Endothelial cell of hepatic sinusoid (primary cell): Measurements from ENCODE around the gene SLC17A6.

Experiments used
- in situ Hi-C: cut with HindIII; loops from 2 replicates; pipeline ENCODE4 v1.10.0; 2017; ENCODE audit warnings: low sequenced_read_pairs

SLC17A6 gene

DNA sequence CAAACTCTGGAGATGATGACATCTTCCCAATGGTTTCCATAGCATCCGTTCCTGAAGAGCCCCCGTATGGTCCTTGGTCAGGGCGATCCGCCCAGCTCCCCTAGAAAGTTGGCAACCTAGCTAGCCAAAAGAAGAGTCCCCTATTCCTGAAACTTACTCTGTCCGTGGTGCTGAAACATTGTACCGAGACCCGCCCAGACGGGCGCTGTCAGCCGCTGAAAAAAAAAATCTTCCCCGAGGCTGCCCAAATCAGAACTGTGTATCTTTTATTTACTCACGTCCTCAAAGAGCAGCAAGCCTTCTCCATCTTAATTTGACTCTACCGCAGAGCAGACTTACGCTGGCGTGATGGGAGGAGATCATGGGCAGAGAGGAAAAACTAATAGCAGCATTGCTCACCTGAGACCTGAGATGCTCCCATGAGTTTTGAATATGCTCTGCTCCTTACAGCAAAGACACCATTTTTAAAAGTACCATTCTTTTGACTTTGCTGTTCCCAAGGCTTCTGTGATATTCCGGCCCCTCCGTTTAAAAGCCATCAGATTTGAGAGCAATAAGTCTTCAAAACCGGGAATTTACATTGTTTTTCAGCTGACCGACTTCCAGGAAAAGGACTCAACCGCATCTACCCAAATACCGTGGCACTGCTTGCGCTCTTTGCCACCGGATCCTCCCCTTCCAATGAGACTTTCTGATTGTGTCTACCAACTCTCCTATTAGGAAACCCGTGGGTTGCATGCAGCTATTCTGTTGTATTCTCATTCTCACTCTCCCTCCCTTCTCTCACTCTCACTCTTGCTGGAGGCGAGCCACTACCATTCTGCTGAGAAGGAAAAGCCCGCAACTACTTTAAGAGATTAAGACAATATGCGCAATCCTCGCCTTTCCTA is at the start of gene SLC17A6:
TSS of gene SLC17A6 (plus strand) at position 786 of the 890 bp plus-strand sequence. CDS start 153 bp downstream, outside the sequence.
- in situ Hi-C loops = no loop called here

DNA sequence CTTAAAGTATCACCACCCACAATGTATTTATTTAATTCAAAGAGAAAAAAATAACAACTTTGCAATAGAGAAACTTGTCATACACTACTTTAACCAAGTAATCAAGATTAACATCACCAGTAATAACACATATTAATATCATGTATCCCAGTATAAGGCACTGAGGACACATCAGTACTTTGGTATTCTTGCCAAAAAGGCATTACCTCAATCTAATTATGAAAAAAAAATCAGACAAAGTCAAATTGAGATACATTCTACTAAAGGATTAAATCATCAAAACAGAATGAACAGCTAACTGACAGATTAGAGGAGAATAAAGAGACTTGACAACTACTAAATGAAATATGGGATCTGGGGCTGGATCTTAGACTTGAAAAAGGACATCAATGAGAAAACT is 35.8 kb upstream of the SLC17A6 start:
- in situ Hi-C loops = no loop called here

DNA sequence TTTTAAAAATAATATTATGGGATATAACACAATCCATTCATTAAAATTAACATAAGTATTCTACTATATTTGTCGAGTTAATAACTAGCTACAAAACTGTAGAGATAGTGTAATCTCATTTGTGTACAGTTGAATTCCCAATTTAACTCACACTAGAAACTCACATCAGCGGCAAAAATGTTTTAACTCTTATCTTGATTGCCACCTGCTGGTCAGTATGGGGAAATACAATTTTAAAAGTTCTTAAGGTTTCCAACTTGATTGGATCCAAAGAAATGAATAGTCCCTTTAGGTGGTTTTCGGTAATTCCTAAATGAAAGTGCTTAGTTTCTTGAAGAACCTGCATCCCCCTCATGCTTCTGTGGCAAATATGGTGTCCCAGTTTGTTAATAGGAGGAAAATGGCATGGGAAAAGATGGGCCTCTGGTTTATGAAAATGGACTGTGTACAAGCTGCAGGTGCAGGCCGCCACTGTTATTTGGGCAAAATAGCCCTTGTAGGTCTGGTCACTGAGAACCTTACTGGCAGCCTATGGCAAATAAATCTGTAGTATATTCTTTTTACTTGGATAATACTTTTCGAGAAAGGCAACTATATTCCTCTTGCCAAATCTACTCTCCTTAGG is 33.7 kb upstream of the SLC17A6 start:
- in situ Hi-C loops = no loop called here

DNA sequence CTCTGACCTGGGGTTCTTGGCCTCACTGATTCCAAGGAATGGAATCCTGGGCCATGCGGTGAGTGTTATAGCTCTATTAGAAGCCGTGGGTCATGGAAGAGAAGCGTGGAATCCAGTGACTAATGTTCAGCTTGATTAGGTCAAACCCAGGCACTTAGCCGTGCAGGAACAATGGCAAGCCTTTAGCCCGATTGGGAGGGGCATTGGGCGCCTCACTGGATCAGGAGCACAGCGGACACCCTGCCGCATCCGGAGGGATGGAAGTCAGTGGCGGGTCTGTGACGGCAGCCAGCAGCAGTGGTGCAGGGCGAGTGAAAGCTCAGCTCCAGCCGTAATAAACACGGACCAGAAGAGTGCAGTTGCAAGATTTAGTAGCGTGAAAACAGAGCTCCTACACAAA is 20.5 kb upstream of the SLC17A6 start:
- in situ Hi-C loops = no loop called here

DNA sequence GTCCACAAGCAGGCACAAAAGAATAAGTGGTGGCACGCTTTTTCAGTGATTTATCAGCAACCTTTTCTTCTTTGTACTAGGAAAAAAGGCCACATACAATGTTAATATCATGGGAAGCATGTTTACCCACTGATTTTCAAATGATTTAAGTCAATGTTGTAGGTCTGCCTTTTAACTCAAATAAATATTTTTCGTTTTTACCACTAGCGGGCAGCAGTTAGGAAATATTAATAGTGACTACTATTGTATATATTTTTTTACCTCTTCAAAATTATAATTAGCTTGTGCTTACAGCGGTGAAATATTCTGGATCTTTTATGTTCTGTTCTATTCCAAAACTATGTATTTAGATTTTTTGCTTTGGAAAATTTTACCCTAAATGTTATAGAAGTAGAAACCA is 6.4 kb upstream of the SLC17A6 start:
- in situ Hi-C loops = no loop called here

DNA sequence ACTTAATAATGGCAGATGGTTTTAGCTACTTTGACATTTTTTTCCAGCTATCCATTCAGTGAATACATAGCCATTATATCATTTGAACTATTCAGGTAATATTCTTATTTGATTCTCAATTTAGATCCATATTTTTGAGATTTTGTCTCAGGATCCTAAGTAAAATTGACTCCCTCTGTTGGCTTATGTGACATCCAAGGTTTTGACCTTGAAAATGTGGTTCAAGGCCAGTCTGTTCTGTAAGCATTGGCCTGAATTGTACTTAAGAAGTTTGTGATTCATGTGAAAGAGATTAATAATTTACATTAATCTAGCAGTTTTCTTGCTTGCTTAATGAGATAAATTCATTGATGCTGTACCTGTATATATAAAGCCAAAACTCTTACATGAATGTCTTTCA is 1.6 kb upstream of the SLC17A6 start:
- in situ Hi-C loops = no loop called here

DNA sequence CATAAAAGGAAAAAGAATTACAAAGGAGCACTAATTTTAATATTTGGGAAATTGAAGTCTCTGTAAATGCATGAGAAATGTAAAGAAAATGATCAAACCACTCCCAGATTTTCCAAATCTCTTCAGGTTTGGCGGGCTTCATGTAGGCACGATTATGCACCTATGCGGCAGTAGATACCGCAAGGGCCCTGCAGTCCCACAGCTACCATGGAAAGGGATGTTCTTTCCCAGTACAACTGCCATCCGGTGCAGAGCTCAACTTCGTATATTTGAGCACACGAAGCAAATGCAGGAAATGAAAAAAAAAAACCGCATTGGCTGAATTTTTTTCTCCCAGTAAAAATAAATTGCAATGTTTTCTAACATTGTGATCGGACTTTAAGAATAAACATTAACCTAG is 1.4 kb downstream of the SLC17A6 start:
- in situ Hi-C loops = no loop called here

DNA sequence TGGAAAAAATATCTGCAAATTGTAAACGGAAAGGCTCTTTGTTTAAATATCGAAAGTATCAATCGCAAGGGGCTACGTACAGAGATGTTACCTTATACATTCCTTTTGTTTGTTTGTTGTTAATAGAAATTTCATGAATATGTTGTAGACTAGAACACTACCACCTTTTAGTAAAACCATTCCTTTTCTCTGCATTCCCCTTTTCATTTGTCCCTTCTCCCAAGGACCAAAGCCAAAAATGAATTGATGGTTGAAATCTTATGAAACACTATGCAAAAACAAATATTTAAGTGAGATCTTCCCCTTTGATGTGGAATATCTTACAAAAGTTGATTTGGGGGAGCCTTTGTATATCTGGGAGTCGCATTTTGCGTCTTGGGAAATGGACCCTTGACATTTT is 2.1 kb downstream of the SLC17A6 start:
- in situ Hi-C loops = no loop called here

DNA sequence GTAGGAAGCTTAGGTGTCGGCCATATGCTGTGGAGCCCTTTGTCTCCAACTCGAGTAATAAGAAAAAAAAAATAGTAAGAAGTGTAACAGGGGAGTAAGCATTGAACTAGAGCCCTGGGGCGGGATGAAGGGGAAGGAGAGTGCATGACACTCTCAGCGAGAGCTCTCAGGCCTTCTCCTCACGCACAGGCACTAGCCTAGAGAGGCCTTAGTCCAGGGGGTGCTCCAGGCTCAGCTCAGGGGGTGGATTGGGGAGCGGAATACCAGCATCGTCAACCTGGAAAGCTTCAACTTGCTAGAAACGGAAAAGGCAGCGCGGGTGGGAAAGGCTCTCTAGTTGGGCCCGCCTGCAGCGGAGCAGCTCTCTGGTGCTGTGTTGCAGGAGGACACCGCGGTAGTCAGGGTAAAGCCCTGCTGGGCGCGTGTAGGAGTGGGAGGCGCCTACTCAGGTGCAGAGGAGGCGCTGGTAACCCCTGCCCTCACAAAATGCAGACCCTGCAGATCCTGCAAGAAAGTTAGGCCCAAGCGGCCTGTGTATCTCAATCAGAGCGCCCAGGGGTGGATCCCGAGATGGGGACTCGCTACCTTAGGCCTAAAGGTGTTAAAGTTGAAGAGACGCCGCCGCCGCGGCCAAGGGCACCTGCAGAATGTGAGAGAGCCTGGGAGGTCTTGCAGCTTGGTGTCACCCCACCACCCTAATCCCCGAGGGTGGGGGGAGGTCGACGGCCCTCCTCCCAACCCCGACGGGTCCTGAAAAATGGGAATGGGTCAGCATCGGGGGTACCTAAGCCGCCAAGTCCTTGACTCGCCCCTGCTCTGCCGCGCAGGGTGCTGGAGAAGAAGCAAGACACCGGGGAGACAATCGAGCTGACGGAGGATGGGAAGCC is 2.8 kb downstream of the SLC17A6 start:
- in situ Hi-C loops = no loop called here

DNA sequence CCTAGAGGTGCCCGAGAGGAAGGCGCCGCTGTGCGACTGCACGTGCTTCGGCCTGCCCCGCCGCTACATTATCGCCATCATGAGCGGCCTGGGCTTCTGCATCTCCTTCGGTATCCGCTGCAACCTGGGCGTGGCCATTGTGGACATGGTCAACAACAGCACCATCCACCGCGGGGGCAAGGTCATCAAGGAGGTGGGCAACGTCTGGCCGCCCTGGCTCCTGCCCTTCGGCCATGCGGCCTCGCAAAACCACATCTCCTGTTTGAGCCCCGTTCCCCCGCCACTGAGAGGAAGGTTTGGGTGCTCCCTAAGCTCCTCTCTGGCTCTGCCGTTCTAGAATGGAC is 3.4 kb downstream of the SLC17A6 start:
- in situ Hi-C loops = no loop called here

DNA sequence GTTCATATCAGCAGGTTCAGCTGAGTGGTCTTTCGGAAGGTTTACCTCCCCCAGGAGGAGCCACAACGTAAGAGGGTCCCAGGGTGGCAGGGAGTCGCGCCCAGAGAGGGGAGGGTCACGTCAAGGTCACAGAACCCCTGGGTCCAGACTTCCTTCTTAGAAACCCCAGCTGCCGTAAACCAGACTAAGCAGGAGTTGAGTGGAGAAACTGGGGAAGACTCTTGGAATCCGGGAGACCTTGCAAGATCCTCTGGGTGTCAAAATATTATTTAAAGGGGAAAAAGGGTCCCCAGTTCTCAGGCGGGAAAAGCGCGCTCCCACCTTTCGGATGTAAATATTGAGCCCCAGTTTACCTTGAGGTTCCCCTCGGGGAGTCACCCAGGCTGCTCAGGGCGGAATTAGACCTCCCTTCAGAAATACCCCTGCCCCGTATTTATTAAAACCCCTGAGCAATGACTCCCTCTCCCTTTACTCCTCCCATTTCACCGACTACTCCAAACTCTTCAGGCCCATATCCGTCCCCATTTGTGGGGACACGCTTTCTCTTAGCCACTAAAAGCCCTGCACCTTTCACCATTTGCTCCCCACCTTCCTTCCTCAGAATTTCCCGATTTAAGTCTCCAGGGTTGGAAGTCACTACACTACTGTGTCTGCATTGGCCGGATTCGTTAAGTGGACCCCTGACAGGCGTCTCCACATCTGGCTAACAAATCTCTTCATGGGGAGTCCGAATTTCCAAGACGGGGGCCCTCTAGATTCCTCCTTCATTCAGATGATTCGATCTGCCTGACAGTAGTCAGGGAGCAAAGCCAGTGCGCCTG is 4.2 kb downstream of the SLC17A6 start:
- in situ Hi-C loops = no loop called here

DNA sequence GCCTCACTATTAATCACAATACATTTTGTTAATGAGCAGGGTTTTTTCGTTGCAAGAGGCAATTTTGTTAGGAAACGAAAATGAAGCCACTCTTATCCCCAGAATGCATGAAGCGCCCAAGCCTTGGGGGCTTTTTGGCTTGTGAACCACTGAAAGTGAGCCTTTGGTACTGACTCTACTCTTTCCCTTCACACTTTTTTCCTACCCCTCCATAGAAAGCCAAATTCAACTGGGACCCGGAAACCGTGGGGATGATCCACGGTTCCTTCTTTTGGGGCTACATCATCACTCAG is 4.8 kb downstream of the SLC17A6 start:
- in situ Hi-C loops = no loop called here

DNA sequence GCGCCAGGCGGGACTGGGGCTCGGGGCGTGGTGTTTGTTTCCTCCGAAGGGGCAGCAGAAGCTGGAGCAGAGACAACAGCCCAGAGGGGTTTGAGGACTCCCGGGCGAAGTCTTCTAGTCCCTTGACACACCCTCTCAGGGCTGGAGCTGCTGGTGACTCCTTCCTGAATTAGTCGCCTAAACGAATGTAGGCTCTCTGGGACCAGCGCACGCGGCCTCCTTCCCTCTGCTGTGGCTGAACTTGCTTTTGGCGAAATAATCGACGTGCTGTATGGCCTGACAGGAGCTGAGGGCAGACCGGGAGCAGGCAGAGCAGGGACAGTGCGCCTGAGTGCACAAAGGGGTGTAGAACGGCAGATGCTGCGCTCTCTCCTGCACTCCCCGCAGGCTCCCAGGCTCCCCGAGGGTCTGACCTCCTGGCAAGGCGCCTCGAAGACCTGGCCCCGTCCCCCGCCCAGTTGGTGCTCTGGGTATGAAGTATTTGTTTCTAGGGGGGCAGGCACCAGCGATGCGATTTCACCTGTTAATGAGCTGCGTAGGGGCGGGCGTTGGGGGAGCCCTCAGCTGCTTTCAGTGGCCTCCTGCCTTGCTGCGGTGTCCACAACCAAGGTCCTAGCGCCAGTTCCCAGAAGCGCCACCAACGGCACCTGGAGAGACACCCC is 5.3 kb downstream of the SLC17A6 start:
- in situ Hi-C loops = no loop called here

DNA sequence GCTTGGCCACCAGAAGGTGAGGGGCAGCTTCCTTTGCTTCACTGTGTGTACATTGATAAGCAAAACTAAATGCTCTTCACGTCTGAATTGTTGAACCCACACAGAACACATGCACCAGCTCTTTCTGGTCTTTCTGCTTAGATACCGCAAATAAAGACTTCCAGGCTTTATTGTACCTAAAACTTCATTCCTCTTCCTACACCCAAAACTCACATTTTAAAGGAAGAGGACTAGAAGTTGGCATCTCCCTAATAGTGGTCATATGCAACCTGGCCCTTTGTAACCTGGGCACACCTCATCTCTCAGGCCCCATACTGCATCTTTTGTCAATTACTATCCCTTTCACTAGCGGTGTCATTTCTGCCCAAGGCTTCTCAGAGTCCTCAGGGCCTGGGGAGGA is 5.9 kb downstream of the SLC17A6 start:
- in situ Hi-C loops = no loop called here

DNA sequence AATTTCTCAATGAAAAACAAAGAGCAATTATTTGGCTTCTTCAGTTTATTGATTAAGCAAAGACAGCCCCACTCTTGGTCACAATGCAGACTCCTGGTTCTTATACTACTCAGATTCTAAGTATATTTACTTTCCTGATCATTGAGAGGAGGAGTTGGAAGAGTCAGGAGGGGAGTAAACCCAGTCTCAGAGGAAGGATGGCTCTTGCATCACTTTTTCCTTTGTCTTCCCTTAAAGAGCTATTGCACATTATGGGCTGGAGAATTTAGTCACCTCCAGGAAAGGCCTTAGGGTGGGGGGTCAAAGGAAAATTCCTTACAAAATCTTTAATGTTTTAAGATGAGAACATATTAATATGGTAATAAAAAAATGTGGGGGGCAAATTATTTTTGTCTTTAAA is 8.1 kb downstream of the SLC17A6 start:
- in situ Hi-C loops = no loop called here

DNA sequence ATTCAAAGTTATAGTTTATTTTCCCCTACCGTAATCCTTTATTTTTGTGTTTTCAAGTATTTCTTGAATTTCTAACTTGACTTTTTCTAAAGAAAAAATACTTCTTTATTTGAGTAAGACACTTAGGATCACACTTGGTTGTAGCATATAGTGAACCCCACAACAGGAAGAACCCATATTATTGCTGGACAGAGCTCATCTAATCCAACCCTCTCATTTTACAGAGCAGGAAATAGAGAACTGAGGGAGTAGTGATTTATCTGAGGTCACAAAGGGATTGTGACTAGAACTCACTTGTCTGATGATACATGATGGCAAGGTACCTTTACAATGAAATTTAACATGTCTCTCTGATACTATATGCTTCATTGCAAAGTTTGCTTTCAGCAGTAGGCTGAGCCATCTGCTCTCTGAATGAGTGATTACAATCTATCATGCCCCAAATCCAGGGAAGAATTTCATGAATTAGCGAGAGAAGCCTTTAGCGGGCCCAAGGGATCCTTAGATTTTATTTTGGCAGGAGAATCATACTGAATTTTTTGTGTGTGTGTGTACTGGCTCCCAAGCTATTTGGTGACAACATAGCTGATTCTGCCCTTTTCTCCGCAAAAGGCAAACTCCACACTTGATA is 9.8 kb downstream of the SLC17A6 start:
- in situ Hi-C loops = no loop called here

DNA sequence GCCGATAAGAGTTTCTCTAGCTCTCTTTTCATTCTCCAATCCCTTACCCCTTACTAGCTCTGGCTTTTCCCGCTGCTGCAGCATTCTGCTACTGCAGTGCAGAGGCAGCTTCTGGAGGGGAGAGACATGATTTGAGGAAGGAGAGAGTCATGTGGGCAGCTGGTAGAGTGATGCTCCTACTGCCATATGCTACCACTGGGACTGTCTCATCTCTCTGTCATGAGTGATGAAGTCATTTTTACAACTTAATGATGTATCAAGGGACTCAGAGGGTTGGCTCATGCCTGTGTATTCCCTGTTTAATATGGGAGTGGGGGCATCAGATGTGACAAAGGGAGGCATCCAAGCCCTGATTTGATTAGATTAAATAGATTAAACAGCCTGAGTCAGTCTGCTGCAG is 11.3 kb downstream of the SLC17A6 start:
- in situ Hi-C loops = no loop called here

DNA sequence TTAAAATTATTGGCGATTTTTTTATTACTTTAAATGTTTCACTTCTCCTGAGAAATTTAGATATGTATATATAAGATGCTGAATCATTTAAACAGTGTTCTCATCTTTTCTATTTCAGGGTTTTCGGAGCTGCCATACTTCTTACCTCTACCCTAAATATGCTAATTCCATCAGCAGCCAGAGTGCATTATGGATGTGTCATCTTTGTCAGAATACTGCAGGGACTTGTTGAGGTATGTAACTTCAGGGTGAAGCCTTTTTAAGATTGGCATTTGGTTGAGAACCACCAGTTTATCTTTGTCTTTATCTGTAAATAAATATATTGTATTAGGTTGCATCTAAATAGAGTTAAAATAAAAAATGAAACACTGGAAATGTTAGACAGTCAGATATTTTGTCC is 21.1 kb downstream of the SLC17A6 start:
- in situ Hi-C loops = no loop called here

DNA sequence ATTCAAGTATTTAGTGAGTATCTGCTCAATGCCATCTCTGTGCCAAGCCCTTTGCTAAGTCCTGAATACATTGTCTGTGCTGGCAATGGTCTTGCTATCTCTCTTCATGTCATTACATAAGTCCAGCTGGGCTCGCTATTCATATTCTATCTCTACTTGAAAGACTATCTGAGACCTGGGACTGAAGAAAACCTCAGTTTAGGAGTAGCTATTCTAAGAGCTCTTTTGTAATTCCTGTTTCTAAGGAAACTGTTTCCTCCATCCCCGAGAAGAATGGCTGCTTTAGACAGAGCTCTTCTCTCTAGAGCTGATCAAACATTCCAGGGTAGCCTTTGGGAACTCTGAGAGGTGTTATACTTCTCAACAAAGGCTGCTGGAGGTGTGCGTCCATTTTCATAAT is 33.0 kb downstream of the SLC17A6 start:
- in situ Hi-C loops = no loop called here

DNA sequence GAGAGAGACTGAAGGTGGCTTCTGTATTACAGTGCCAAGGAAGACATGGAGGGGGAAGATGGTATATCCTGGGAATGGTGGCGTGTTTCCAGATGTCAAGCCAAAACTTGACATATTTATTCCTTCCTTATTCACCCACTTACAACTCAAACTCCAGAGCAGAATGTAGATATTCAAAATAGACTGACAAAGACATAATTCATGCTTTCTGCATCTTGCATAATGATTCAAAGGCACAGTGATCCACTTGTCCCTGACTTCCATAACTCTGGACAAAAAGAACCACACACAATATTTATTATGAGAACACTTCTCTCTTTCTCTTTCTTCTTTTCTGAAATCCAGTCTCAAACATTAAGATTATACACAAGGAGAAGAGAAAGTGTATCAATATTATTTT is 48.9 kb downstream of the SLC17A6 start:
- in situ Hi-C loops = no loop called here
